Fibroblast of the aortic adventitia (primary cell): ENCODE data around the gene GATA6. TPM values are rescaled to one million over a fixed set of nuclear protein-coding genes. Genes with fewer than 3 reads are reported as not detected.

Source experiments
- DNase-seq: peaks from one replicate; pipeline ENCODE4 v3.0.0-alpha.2; 2010; ENCODE audit warnings: low read depth
- H3K4me3 ChIP-seq: 2 replicates; pipeline ENCODE4 v1.5.1; 2011; ENCODE audit warnings: low read depth, mild to moderate bottlenecking, control low read depth, low read length, moderate library complexity
- CTCF ChIP-seq: IDR thresholded peaks from 2 replicates; pipeline ENCODE4 v1.5.1; 2011; ENCODE audit warnings: mild to moderate bottlenecking, low read length, control low read depth, inconsistent platforms; ENCODE audit not compliant: insufficient read depth
- total RNA-seq: library from RNA; depleted of rRNA; stranded (reverse); fragments of >200 nt; gene quantifications from 2 replicates; pipeline ENCODE4 v1.2.3, GENCODE V29; 2012; ENCODE audit warnings: low replicate concordance

Gene GATA6
- total RNA-seq, 1 donor, result 34.0 TPM

- no peak overlapping the region for H3K4me3 ChIP-seq
- no peak for DNase-seq
- no peak for TF ChIP-seq CTCF
These were observed 31.3 kb downstream of the GATA6 start for GRCh38 chr18:22200611-22201225.

GRCh38 chr18:22203035-22203434 is 33.6 kb downstream of the GATA6 start:
- TF ChIP-seq CTCF, result no peak
- no peak for DNase-seq
- H3K4me3 ChIP-seq, result no peak overlapping the region

- H3K4me3 ChIP-seq, result no peak overlapping the region
- no peak for DNase-seq
- TF ChIP-seq CTCF, result no peak
These were observed 34.3 kb downstream of the GATA6 start for GRCh38 chr18:22203536-22204213.

- no peak overlapping the region for H3K4me3 ChIP-seq
- DNase-seq, result no peak
- no peak for TF ChIP-seq CTCF
These were observed 34.8 kb downstream of the GATA6 start for GRCh38 chr18:22204214-22204536.

GRCh38 chr18:22204996-22205395 is 35.6 kb downstream of the GATA6 start:
- H3K4me3 ChIP-seq, result no peak overlapping the region
- no peak for TF ChIP-seq CTCF
- DNase-seq, result no peak

GRCh38 chr18:22207021-22207758 is 37.8 kb downstream of the GATA6 start:
- TF ChIP-seq CTCF, result no peak
- no peak overlapping the region for H3K4me3 ChIP-seq
- DNase-seq, result peak; percentile 98
